Measurements from ENCODE around the gene SLC36A2. TPM values are rescaled to one million over a fixed set of nuclear protein-coding genes. Genes with fewer than 3 reads are reported as not detected.

SLC36A2 gene
- total RNA-seq, 2 experiments from 2014 or later: not detected

DNA sequence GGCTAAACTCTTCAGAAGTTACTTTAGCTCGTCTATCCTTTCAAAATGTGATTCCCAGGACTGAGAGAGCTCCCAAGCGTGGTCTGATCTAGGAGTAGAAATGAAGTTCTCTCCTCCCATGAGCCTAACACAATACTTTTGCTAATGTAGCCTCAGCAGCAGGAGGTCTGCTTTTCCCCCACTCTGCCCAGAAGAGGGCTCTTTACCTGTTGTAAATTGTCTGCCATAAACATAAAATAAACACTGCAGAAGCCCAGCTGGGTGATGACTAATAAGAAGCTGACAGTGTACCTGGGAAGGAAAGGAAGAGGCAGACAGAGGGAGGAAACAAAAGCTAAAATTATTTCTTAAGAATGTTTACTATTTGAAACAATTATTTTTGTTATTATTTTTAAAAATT, 59.2 kb downstream of the SLC36A2 start:
- no peak for DNase-seq
- POLR2A ChIA-PET: no interaction called here
- H3K9me3 Mint-ChIP-seq: no peaks in the 10 kb centered on the region
- H3K27ac Mint-ChIP-seq: no peak overlapping the region
- ATAC-seq (ENCODE audit: low read depth): no peak
- H3K4me3 Mint-ChIP-seq: no peak overlapping the region
- H3K27me3 Mint-ChIP-seq: peaks cover 7% of the 10 kb centered on the region
- no peaks in the 10 kb centered on the region for H3K36me3 Mint-ChIP-seq
- H3K4me1 Mint-ChIP-seq: peaks cover 2% of the 10 kb centered on the region

DNA sequence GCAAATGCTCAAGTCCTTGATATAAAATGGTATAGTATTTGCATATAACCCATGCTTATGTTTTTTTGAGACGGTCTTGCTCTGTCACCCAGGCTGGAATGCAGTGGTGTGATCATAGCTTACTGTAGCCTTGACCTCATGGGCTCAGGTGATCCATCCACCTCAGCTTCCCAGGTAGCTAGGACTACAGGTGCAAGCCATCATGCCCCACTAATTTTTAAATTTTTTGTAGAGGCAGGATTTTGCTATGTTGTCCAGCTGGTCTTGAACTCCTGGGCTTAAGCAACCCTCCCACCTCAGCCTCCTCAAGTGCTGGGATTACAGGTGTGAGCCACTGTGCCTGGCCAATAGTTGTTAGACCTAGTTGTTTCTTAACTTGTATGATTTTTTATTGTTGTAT, 61.1 kb downstream of the SLC36A2 start:
- H3K36me3 Mint-ChIP-seq: no peaks in the 10 kb centered on the region
- H3K27me3 Mint-ChIP-seq: peaks cover 9% of the 10 kb centered on the region
- no peak for ATAC-seq (ENCODE audit: low read depth)
- no peak overlapping the region for H3K27ac Mint-ChIP-seq
- POLR2A ChIA-PET: no interaction called here
- H3K4me3 Mint-ChIP-seq: no peak overlapping the region
- H3K9me3 Mint-ChIP-seq: no peaks in the 10 kb centered on the region
- H3K4me1 Mint-ChIP-seq: peaks cover 2% of the 10 kb centered on the region
- DNase-seq: no peak

DNA sequence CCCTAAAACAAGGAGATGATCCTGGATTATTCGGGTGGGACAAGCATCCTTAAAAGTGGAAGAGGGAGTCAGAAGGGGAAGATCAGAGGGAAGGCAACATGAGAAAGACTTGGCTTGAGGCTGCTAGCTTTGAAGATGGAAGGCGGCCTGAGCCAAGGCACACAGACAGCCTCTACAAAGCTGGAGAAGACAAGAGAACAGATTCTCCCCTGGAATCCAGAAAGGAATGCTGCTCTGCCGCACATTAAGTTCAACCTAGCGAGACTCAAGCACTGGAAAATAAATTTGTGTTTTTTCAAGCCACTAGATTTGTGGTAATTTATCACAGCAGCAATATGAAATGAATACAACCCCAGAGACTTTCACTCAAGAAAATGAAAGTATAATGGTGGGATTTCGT, 61.7 kb downstream of the SLC36A2 start:
- H3K4me1 Mint-ChIP-seq: peaks cover 2% of the 10 kb centered on the region
- no peaks in the 10 kb centered on the region for H3K9me3 Mint-ChIP-seq
- ATAC-seq (ENCODE audit: low read depth) (no peak), DNase-seq (no peak)
- no peak overlapping the region for H3K27ac Mint-ChIP-seq
- peaks cover 9% of the 10 kb centered on the region for H3K27me3 Mint-ChIP-seq
- H3K36me3 Mint-ChIP-seq: no peaks in the 10 kb centered on the region
- POLR2A ChIA-PET: no interaction called here
- no peak overlapping the region for H3K4me3 Mint-ChIP-seq

DNA sequence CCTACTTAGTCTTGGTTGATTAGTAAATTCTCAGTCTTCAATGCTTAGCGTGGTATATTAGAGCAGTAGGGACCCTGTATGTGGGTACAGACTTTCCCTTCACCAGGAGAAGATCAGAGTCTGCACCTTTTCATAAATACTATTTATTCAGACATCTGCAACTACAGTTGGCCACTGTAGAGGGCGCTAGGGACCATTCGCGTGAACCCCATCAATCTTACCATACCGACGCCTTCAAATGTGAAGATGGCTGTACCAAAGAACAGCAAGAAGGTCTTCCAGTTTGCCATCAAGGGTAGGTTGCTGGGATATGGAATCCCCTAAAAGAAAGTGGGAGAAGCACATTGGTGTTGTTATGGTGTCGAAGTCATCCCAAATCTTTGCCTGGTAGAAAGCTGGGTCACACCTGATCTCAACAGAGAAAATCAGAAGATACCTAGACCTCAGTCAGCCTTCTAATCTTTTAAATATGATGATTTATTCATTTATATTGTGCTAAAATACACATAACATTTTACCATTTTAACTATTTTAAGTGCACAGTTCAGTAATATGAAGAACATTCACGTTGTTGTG, 62.9 kb downstream of the SLC36A2 start:
- no peak overlapping the region for H3K4me3 Mint-ChIP-seq
- no peak overlapping the region for H3K27ac Mint-ChIP-seq
- H3K27me3 Mint-ChIP-seq: peaks cover 9% of the 10 kb centered on the region
- no peaks in the 10 kb centered on the region for H3K36me3 Mint-ChIP-seq
- no peak for DNase-seq
- peaks cover 2% of the 10 kb centered on the region for H3K4me1 Mint-ChIP-seq
- POLR2A ChIA-PET: no interaction called here
- no peaks in the 10 kb centered on the region for H3K9me3 Mint-ChIP-seq
- no peak for ATAC-seq (ENCODE audit: low read depth)

DNA sequence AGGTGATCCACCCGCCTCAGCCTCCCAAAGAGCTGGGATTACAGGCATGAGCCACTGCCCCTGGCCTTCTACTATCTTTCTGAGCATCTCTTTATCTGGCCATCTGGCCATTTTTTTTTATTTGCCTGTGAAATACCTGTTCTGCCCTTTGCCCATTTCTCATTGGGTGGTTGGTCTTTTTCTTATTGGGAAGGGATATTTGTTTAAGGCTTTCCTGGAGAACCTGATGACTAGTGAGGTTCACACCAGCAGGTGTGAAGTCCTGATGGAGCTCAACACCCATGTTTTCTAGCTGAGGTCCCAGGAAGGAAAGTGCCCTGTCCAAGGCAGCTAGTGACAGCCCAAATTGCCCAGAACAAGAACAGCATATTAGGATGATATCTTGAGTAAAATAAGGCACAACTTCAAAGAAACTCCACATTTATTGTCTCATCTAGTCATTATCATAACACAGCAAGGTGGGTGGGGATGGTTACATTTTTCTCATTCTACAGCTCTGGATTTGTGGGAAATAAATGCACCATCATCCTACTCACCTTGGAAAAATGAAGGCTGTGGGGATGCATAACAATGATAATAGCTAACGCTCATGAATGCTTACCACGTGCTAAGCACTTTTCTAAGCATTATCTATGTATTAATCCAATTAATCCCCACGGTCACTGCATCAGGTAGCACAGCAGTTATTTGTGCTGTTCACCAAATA, 64.1 kb downstream of the SLC36A2 start:
- peaks cover 9% of the 10 kb centered on the region for H3K27me3 Mint-ChIP-seq
- no peaks in the 10 kb centered on the region for H3K9me3 Mint-ChIP-seq
- POLR2A ChIA-PET: no interaction called here
- H3K27ac Mint-ChIP-seq: no peak overlapping the region
- H3K4me3 Mint-ChIP-seq: no peak overlapping the region
- peaks cover 2% of the 10 kb centered on the region for H3K4me1 Mint-ChIP-seq
- no peak for ATAC-seq (ENCODE audit: low read depth)
- H3K36me3 Mint-ChIP-seq: no peaks in the 10 kb centered on the region
- DNase-seq: no peak

DNA sequence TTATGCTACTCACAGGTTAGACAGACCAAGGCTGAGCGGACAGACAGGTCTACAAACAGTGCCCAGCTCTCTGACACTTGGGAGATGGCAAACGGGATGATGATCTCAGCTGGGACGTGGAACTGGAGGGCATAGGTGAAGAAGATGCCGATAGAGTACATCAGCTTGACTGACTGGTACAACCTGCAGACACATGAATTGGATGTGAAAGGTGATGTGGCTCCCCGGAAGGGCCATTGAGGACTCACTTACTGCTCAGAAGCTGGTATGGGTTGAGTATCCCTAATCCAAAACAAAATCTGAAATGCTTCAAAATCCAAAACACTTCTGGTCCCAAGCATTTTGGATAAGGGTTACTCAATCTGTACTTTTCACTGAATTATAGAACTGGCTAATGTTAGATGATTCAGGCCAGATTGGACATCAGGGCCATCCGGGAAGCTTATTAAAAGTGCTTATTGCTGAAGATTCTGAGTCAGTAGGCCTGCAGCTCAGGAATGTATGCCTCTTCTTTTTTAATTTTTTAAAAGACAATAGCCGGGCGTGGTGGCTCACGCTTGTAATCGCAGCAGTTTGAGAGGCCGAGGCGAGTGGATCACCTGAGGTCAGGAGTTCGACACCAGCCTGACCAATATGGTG, 66.2 kb downstream of the SLC36A2 start:
- Mint-ChIP-seq H3K4me1 (peaks cover 2% of the 10 kb centered on the region), H3K36me3 (no peaks in the 10 kb centered on the region), H3K9me3 (no peaks in the 10 kb centered on the region), H3K27me3 (peaks cover 14% of the 10 kb centered on the region), H3K27ac (no peak overlapping the region), H3K4me3 (no peak overlapping the region)
- ATAC-seq (ENCODE audit: low read depth) (no peak), DNase-seq (no peak)
- POLR2A ChIA-PET: no interaction called here

DNA sequence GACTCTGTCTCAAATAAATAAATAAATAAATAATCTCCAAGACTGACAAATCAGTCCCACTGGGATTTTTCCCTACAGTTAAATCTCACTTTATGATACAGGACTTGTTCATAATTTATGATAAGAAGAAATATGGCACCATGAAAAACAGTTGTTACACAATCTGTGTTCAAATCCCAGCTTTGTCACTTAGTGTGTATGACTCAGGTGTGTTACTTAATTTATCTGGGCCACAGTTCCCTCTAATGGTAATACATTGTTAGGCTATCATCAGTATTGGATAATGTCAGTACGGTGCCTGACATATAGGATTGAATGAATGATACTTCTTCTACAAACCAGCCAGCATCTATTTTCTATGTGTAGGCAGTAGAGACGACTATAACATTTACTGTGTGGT, 66.9 kb downstream of the SLC36A2 start:
- Mint-ChIP-seq H3K27ac (no peak overlapping the region), H3K4me1 (peaks cover 2% of the 10 kb centered on the region), H3K9me3 (no peaks in the 10 kb centered on the region), H3K4me3 (no peak overlapping the region), H3K27me3 (peaks cover 14% of the 10 kb centered on the region), H3K36me3 (no peaks in the 10 kb centered on the region)
- no peak for ATAC-seq (ENCODE audit: low read depth)
- no peak for DNase-seq
- POLR2A ChIA-PET: no interaction called here

DNA sequence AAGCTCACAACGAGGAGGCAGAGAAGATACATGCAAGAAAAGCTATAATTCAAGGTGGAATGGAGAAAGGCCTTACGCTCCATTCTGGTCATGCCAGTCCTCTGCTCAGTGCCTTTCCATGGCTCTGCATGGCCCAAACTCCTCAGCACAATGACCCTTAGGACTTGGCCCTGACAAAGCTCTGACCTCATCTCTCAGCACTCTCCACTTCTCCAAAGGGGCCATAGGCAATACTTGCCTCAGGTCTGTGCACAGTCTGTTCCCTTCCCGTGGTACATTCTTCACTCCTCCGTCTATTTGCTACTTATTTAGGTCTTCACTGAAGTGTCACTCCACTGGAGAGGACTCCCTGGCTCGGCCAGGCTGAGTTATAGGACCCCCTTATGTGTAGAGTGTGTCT, 68.5 kb downstream of the SLC36A2 start:
- POLR2A ChIA-PET: no interaction called here
- H3K9me3 Mint-ChIP-seq: no peaks in the 10 kb centered on the region
- no peak overlapping the region for H3K27ac Mint-ChIP-seq
- peaks cover 12% of the 10 kb centered on the region for H3K27me3 Mint-ChIP-seq
- DNase-seq: no peak
- no peaks in the 10 kb centered on the region for H3K4me1 Mint-ChIP-seq
- no peak overlapping the region for H3K4me3 Mint-ChIP-seq
- no peaks in the 10 kb centered on the region for H3K36me3 Mint-ChIP-seq
- no peak for ATAC-seq (ENCODE audit: low read depth)

DNA sequence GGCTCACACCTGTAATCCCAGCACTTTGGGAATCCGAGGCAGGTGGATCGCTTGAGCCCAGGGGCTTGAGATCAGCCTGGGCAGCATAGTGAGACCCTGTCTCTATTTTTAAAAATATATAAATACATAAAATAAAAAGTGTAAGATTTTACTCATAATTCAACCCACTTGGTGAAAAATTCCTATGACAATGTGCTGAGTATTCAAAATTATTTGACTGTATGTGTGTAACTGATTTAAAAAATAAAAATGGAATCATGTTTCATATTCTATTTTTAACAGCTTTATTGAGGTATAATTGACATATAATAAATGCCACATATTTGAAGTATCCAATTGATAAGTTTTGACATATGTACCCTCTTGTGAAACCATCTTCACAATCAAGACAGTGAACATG, 71.6 kb downstream of the SLC36A2 start:
- H3K36me3 Mint-ChIP-seq: no peaks in the 10 kb centered on the region
- peaks cover 9% of the 10 kb centered on the region for H3K27me3 Mint-ChIP-seq
- H3K4me3 Mint-ChIP-seq: no peak overlapping the region
- POLR2A ChIA-PET: no interaction called here
- ATAC-seq (ENCODE audit: low read depth): no peak
- DNase-seq: no peak
- H3K4me1 Mint-ChIP-seq: no peaks in the 10 kb centered on the region
- H3K9me3 Mint-ChIP-seq: no peaks in the 10 kb centered on the region
- H3K27ac Mint-ChIP-seq: no peak overlapping the region

DNA sequence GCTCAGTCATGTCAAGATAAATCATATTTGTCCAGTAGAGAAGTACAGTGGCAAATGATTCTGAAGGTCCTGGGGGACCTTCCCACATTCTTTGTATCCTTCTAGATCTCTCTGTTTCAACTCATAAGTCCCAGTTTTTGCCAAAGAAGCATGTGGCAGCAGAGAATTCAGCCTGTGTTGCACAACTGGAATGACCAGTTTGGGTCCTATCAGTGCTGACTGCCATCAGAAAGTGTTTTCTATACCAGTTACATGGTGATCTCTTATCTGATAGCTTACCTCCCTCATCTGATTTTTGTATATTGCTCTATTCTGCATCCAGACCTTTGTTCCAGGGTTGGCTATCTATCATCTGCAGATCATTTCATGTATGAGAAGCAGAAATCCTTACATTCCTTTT, 72.7 kb downstream of the SLC36A2 start:
- DNase-seq (no peak), ATAC-seq (ENCODE audit: low read depth) (no peak)
- peaks cover 9% of the 10 kb centered on the region for H3K27me3 Mint-ChIP-seq
- no peak overlapping the region for H3K4me3 Mint-ChIP-seq
- H3K27ac Mint-ChIP-seq: no peak overlapping the region
- no peaks in the 10 kb centered on the region for H3K9me3 Mint-ChIP-seq
- H3K36me3 Mint-ChIP-seq: no peaks in the 10 kb centered on the region
- POLR2A ChIA-PET: no interaction called here
- H3K4me1 Mint-ChIP-seq: no peaks in the 10 kb centered on the region

DNA sequence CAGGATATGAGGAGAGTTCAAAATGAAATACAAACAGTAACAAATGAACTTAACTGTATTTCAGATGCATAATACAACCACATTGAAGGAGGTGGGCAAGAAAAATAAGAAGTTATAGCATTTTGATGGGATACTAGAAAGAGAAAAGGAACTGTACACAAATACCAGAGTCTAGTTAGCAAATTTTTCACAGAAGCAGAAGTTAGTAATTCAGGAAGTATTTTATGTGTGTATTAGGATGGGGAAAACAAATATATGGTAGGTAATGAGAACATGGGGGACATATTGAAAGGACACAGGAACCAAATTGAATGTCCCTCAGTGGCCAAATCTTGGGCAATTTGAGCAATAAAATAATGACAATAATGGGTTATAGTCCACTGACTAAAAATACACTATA, 76.0 kb downstream of the SLC36A2 start:
- Mint-ChIP-seq H3K36me3 (peaks cover 5% of the 10 kb centered on the region), H3K4me1 (no peaks in the 10 kb centered on the region), H3K4me3 (no peak overlapping the region), H3K9me3 (no peaks in the 10 kb centered on the region), H3K27ac (no peak overlapping the region), H3K27me3 (no peaks in the 10 kb centered on the region)
- POLR2A ChIA-PET: no interaction called here
- DNase-seq (no peak), ATAC-seq (ENCODE audit: low read depth) (no peak)

DNA sequence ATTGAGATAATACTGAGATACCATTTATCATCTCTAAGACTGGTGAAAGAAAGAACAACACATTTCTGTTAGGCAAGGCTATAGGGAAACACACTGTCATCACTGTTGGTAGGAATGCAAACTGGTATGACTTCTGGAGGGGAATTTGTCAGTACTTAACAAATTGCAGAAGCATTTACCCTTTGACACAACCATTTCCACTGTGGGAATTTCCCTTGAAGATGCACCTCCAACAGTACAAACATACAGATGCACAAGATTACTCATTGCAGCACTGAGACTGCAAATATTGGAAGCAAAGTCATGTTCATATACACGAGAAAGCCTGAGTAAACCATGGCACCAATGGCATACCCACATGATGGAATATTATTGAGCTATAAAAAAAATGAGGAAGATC, 76.8 kb downstream of the SLC36A2 start:
- Mint-ChIP-seq H3K27me3 (no peaks in the 10 kb centered on the region), H3K9me3 (no peaks in the 10 kb centered on the region), H3K36me3 (peaks cover 5% of the 10 kb centered on the region), H3K27ac (no peak overlapping the region), H3K4me1 (no peaks in the 10 kb centered on the region), H3K4me3 (no peak overlapping the region)
- DNase-seq: no peak
- no peak for ATAC-seq (ENCODE audit: low read depth)
- POLR2A ChIA-PET: no interaction called here

DNA sequence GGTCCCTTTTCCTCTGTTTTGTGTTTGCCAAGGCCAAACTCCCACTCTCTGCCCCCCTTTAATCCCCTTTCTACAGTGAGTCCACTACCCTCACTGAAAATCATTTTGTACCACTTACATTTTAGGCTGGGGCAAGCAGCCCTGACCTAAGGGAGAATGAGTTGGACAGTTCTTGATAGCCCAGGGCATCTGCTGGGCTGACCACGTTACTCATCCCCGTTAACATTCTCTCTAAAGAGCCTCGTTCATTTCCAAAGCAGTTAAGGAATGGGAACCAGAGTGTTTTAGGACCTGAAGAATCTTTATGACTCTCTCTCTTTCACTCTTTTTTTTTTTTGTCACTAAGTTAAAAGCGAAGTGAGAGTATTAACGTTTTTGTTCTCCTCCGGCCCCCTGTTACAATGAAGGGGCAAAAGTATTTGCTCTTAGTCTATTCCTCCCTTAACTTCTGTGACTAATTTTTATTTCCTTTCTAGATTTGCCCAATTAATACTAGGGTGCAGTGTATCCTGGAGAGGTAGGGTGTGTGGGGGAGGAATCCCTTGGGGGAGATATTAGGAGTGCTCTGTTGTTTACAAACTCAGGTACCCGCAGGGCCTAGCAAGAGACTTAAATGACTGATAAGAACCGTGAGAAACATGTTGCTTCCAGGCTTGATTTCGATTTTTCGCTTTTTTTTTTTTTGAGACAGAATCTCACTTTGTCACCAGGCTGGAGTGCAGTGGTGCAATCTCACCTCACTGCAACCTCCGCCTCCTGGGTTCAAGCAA, 79.7 kb downstream of the SLC36A2 start:
- no peaks in the 10 kb centered on the region for H3K4me1 Mint-ChIP-seq

More for the DNA sequence above, 79.7 kb downstream of the SLC36A2 start:
- Mint-ChIP-seq H3K4me3 (no peak overlapping the region), H3K9me3 (no peaks in the 10 kb centered on the region), H3K27me3 (no peaks in the 10 kb centered on the region), H3K27ac (no peak overlapping the region), H3K36me3 (peaks cover 5% of the 10 kb centered on the region)
- ATAC-seq (ENCODE audit: low read depth): no peak
- DNase-seq: no peak
- POLR2A ChIA-PET: no interaction called here

Data from activated naive CD8-positive, alpha-beta T cell treated with anti-CD3 and anti-CD28 coated beads, Interleukin-2, amount 10 ng/mL, durations not matched to agents 7 days and 5 days (primary cell).